ENCODE measurements around the gene OR1K1. TPM values are rescaled to one million over a fixed set of nuclear protein-coding genes. Genes with fewer than 3 reads are reported as not detected.
"Not testable (repeated sequence)": the region's sequence is repeated elsewhere in the genome, so short reads cannot be mapped to it uniquely, and the experiment has no call there.

OR1K1 gene
- total RNA-seq, 2 experiments from 2014 or later = not detected

- DNase-seq = no peak
- H3K9me3 Mint-ChIP-seq = peaks cover 2% of the 10 kb centered on the region
- H3K4me3 Mint-ChIP-seq = no peak overlapping the region
- H3K27ac Mint-ChIP-seq = no peak overlapping the region
- intact Hi-C loops (cut with micrococcal nuclease) = no loop called here
- no peaks in the 10 kb centered on the region for H3K27me3 Mint-ChIP-seq
- no peaks in the 10 kb centered on the region for H3K36me3 Mint-ChIP-seq
- no peaks in the 10 kb centered on the region for H3K4me1 Mint-ChIP-seq (ENCODE audit: low read depth)
- ChIA-PET POLR2A (no interaction called here), CTCF (interaction anchor here (0.9 kb wide), 1 partner anchor 293 kb away, joined by 3 read pairs; no protein-coding TSS in a partner anchor)
These were observed 7.9 kb upstream of the OR1K1 start for GRCh38 chr9:122791872-122792669.

GRCh38 chr9:122797316-122798063 lies 2.4 kb upstream of the OR1K1 start:
- no peak overlapping the region for H3K4me3 Mint-ChIP-seq
- ChIA-PET CTCF (no interaction called here), POLR2A (no interaction called here)
- no peaks in the 10 kb centered on the region for H3K4me1 Mint-ChIP-seq (ENCODE audit: low read depth)
- no peaks in the 10 kb centered on the region for H3K27me3 Mint-ChIP-seq
- H3K9me3 Mint-ChIP-seq = peaks cover 2% of the 10 kb centered on the region
- DNase-seq = no peak
- no peak overlapping the region for H3K27ac Mint-ChIP-seq
- intact Hi-C loops (cut with micrococcal nuclease) = no loop called here
- no peaks in the 10 kb centered on the region for H3K36me3 Mint-ChIP-seq

- ChIA-PET POLR2A (interaction anchor here (0.7 to 1.6 kb wide), 6 partner anchors 10 to 755 kb away, joined by 3 to 8 read pairs (median 4); partner anchors contain the start of genes MRRF and RBM18), CTCF (interaction anchor here (1.1 to 6.6 kb wide), 4 partner anchors 10 to 343 kb away, joined by 3 to 61 read pairs (median 16); no protein-coding TSS in a partner anchor)
- peaks cover 22% of the 10 kb centered on the region for H3K4me1 Mint-ChIP-seq (ENCODE audit: low read depth)
- no peaks in the 10 kb centered on the region for H3K27me3 Mint-ChIP-seq
- peak overlapping the region; percentile 78 for H3K27ac Mint-ChIP-seq
- DNase-seq = peak; percentile 45
- H3K9me3 Mint-ChIP-seq = peaks cover 18% of the 10 kb centered on the region
- H3K4me3 Mint-ChIP-seq = no peak overlapping the region
- H3K36me3 Mint-ChIP-seq = peaks cover 8% of the 10 kb centered on the region
- intact Hi-C loops (cut with micrococcal nuclease) = loop anchor here (1.0 kb wide), 3 partner anchors 40 to 419 kb away; no protein-coding TSS in a partner anchor
These were observed 6.7 kb downstream of the OR1K1 start for GRCh38 chr9:122806661-122807060.

- Mint-ChIP-seq H3K27me3 (no peaks in the 10 kb centered on the region), H3K4me3 (no peak overlapping the region), H3K9me3 (peaks cover 18% of the 10 kb centered on the region), H3K27ac (peak overlapping the region; percentile 78), H3K4me1 (ENCODE audit: low read depth) (peaks cover 22% of the 10 kb centered on the region), H3K36me3 (peaks cover 8% of the 10 kb centered on the region)
- peak; percentile 86 for DNase-seq
- ChIA-PET CTCF (interaction anchor here (1.1 to 6.6 kb wide), 6 partner anchors 10 to 709 kb away, joined by 3 to 61 read pairs (median 16); no protein-coding TSS in a partner anchor), POLR2A (interaction anchor here (0.7 to 1.6 kb wide), 6 partner anchors 9 to 756 kb away, joined by 3 to 8 read pairs (median 4); partner anchors contain the start of genes MRRF and RBM18)
- intact Hi-C loops (cut with micrococcal nuclease) = loop anchor here (1.0 kb wide), 3 partner anchors 39 to 418 kb away; no protein-coding TSS in a partner anchor
These were observed 7.5 kb downstream of the OR1K1 start for GRCh38 chr9:122807271-122807900.

- peaks cover 8% of the 10 kb centered on the region for H3K36me3 Mint-ChIP-seq
- DNase-seq = peak; percentile 16
- H3K27ac Mint-ChIP-seq = no peak overlapping the region
- H3K9me3 Mint-ChIP-seq = peaks cover 18% of the 10 kb centered on the region
- CTCF ChIA-PET = interaction anchor here (1.5 to 6.6 kb wide), 9 partner anchors 12 to 709 kb away, joined by 5 to 61 read pairs (median 7); no protein-coding TSS in a partner anchor
- peaks cover 22% of the 10 kb centered on the region for H3K4me1 Mint-ChIP-seq (ENCODE audit: low read depth)
- H3K4me3 Mint-ChIP-seq = no peak overlapping the region
- no peaks in the 10 kb centered on the region for H3K27me3 Mint-ChIP-seq
- intact Hi-C loops (cut with micrococcal nuclease) = loop anchor here (1.0 kb wide), 1 partner anchor 531 kb away; no protein-coding TSS in a partner anchor
- POLR2A ChIA-PET = interaction anchor here (1.6 kb wide), 1 partner anchor 531 kb away, joined by 3 read pairs; no protein-coding TSS in a partner anchor
These were observed 8.2 kb downstream of the OR1K1 start for GRCh38 chr9:122808141-122808540.

GRCh38 chr9:122809261-122809660 lies 9.3 kb downstream of the OR1K1 start:
- POLR2A ChIA-PET; intact Hi-C loops (cut with micrococcal nuclease); H3K27me3 Mint-ChIP-seq; DNase-seq; H3K27ac Mint-ChIP-seq; H3K36me3 Mint-ChIP-seq; H3K4me3 Mint-ChIP-seq: not testable (repeated sequence)
- Mint-ChIP-seq H3K9me3 (peaks cover 18% of the 10 kb centered on the region), H3K4me1 (ENCODE audit: low read depth) (peaks cover 22% of the 10 kb centered on the region)
- CTCF ChIA-PET = interaction anchor here (0.6 to 6.6 kb wide), 10 partner anchors 11 to 711 kb away, joined by 4 to 61 read pairs (median 6); no protein-coding TSS in a partner anchor

- H3K9me3 Mint-ChIP-seq = peaks cover 18% of the 10 kb centered on the region
- peaks cover 8% of the 10 kb centered on the region for H3K36me3 Mint-ChIP-seq
- H3K4me3 Mint-ChIP-seq = no peak overlapping the region
- POLR2A ChIA-PET = no interaction called here
- H3K27me3 Mint-ChIP-seq = no peaks in the 10 kb centered on the region
- DNase-seq = peak; percentile 85
- CTCF ChIA-PET = interaction anchor here (0.7 to 6.6 kb wide), 15 partner anchors 10 to 714 kb away, joined by 3 to 61 read pairs (median 6); partner anchors contain the start of gene OR1J1
- intact Hi-C loops (cut with micrococcal nuclease) = loop anchor here (1.0 to 10.0 kb wide), 5 partner anchors 311 to 716 kb away; partner anchors contain the start of gene TTLL11
- no peak overlapping the region for H3K27ac Mint-ChIP-seq
- H3K4me1 Mint-ChIP-seq (ENCODE audit: low read depth) = peaks cover 29% of the 10 kb centered on the region
These were observed 10.5 kb downstream of the OR1K1 start for GRCh38 chr9:122810306-122810946.

GRCh38 chr9:122812736-122813135 lies 12.8 kb downstream of the OR1K1 start:
- H3K36me3 Mint-ChIP-seq = peaks cover 5% of the 10 kb centered on the region
- ChIA-PET POLR2A (no interaction called here), CTCF (interaction anchor here (0.9 to 6.6 kb wide), 3 partner anchors 11 to 687 kb away, joined by 3 to 61 read pairs (median 34); no protein-coding TSS in a partner anchor)
- H3K4me3 Mint-ChIP-seq = no peak overlapping the region
- no peaks in the 10 kb centered on the region for H3K9me3 Mint-ChIP-seq
- intact Hi-C loops (cut with micrococcal nuclease) = loop anchor here (10.0 kb wide), 2 partner anchors 458 to 718 kb away; partner anchors contain the start of gene TTLL11
- H3K4me1 Mint-ChIP-seq (ENCODE audit: low read depth) = peaks cover 32% of the 10 kb centered on the region
- no peak for DNase-seq
- H3K27me3 Mint-ChIP-seq = no peaks in the 10 kb centered on the region
- no peak overlapping the region for H3K27ac Mint-ChIP-seq

GRCh38 chr9:122814545-122814944 lies 14.6 kb downstream of the OR1K1 start:
- Mint-ChIP-seq H3K9me3 (no peaks in the 10 kb centered on the region), H3K27me3 (no peaks in the 10 kb centered on the region), H3K4me1 (ENCODE audit: low read depth) (peaks cover 27% of the 10 kb centered on the region), H3K36me3 (peaks cover 6% of the 10 kb centered on the region), H3K27ac (no peak overlapping the region), H3K4me3 (no peak overlapping the region)
- DNase-seq = no peak
- ChIA-PET CTCF (interaction anchor here (0.7 to 1.2 kb wide), 2 partner anchors 316 to 464 kb away, joined by 3 to 4 read pairs; no protein-coding TSS in a partner anchor), POLR2A (no interaction called here)
- intact Hi-C loops (cut with micrococcal nuclease) = loop anchor here (10.0 kb wide), 2 partner anchors 460 to 720 kb away; partner anchors contain the start of gene TTLL11

GRCh38 chr9:122815544-122815943 lies 15.6 kb downstream of the OR1K1 start:
- Mint-ChIP-seq H3K4me3 (no peak overlapping the region), H3K27me3 (no peaks in the 10 kb centered on the region)

More at GRCh38 chr9:122815544-122815943, 15.6 kb downstream of the OR1K1 start:
- Mint-ChIP-seq H3K4me1 (ENCODE audit: low read depth) (peaks cover 35% of the 10 kb centered on the region), H3K27ac (peak overlapping the region; percentile 69), H3K9me3 (no peaks in the 10 kb centered on the region), H3K36me3 (peaks cover 12% of the 10 kb centered on the region)
- CTCF ChIA-PET = interaction anchor here (1.2 to 2.0 kb wide), 5 partner anchors 12 to 717 kb away, joined by 3 to 7 read pairs (median 4); partner anchors contain the start of gene PDCL
- intact Hi-C loops (cut with micrococcal nuclease) = loop anchor here (10.0 kb wide), 2 partner anchors 461 to 721 kb away; partner anchors contain the start of gene TTLL11
- POLR2A ChIA-PET = interaction anchor here (2.5 kb wide), 1 partner anchor 9 kb away, joined by 8 read pairs; no protein-coding TSS in a partner anchor
- DNase-seq = no peak

Data from activated CD4-positive, alpha-beta memory T cell treated with anti-CD3 and anti-CD28 coated beads for 36 hours (primary cell).